Measurements from ENCODE around the gene AP4M1. TPM values are rescaled to one million over a fixed set of nuclear protein-coding genes. Genes with fewer than 3 reads are reported as not detected.
A peak's percentile ranks its signal among the peaks of the same experiment; 100 is the strongest.

AP4M1 gene
- total and polyA plus RNA-seq, 9 donors = 10.9 to 20.3 (median 14.2) TPM

DNA sequence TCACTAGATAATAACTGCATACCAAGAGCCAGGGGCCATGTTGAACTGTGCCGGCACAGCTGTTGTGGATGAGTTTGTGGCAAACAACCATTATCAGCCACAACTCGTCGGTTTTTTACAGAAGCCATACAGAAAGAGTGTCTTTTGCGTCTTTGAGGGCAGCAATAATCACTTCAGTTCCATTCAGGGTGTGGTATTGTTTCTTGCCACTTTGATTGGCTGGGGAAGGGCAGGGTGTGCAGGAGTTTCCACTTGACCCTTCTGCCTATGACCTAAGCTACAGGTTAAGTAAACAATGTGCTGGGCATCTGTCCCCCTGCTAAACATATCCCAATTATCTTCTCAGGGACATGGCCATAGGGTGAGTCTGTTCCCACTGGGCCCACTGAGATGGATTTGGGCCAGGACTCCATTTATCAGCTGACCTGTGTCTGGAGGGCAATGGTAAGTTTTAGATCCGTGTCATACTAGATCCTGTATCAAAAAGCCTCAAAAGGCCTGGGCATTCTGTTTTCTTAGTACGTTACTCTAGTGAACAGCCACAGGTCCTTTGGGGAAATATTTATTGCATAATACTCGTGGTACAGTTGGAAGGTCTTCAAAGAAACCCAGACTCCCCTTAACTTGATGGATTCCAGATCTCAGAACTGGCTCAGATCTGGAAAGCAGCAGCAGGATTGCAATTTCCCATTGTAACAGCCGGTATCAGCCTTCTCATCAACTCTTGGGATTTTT is 35.8 kb upstream of the AP4M1 start:
- Histone ChIP-seq H3K9me3 (peaks cover 0 to under 1% of the 10 kb centered on the region in 2 donors), H3K4me3 (no peak overlapping the region), H3K36me3 (no peaks in the 10 kb centered on the region), H3K27me3 (no peaks in the 10 kb centered on the region), H3K4me1 (ENCODE audit: insufficient read depth) (peaks cover 5% of the 10 kb centered on the region), H3K27ac (peak overlapping the region in 1 of 2 donors; percentile 65)
- intact Hi-C loops (cut with DNase I) = no loop called here
- WGBS, 3 donors = 5 to 19% (median 7%) methylated on average over 8 of the region's 8 CpGs
- DNase-seq = peak in 2 of 5 donors; percentile 43 to 55
- TF ChIP-seq, protein P1, sequence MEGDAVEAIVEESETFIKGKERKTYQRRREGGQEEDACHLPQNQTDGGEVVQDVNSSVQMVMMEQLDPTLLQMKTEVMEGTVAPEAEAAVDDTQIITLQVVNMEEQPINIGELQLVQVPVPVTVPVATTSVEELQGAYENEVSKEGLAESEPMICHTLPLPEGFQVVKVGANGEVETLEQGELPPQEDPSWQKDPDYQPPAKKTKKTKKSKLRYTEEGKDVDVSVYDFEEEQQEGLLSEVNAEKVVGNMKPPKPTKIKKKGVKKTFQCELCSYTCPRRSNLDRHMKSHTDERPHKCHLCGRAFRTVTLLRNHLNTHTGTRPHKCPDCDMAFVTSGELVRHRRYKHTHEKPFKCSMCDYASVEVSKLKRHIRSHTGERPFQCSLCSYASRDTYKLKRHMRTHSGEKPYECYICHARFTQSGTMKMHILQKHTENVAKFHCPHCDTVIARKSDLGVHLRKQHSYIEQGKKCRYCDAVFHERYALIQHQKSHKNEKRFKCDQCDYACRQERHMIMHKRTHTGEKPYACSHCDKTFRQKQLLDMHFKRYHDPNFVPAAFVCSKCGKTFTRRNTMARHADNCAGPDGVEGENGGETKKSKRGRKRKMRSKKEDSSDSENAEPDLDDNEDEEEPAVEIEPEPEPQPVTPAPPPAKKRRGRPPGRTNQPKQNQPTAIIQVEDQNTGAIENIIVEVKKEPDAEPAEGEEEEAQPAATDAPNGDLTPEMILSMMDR (IDR thresholded peaks at IDR 0.05) = no peak

DNA sequence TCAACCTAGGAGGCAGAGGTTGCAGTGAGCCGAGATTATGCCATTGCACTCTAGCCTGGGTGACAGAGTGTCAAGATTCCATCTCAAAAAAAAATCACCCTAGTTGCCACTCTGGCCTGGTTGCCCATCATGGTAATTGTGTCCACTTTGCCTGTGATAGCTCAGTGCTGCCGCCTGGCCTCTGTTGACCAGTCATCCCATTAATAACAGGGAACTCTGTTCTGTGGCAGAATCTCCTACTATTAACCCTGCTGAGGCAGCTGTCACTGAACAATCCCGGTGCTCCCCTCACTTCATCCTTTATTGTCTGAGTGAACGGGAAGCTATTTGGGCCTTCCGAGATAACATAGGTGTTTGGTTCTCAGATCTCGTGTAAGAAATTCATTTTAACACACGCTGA is 34.5 kb upstream of the AP4M1 start:
- TF ChIP-seq POLR2A (IDR thresholded peaks at IDR 0.05) (no peak), EP300 (IDR thresholded peaks at IDR 0.05) (no peak)
- TF ChIP-seq, protein P1 (IDR thresholded peaks at IDR 0.05) = no peak
- no peak overlapping the region for H3K27ac ChIP-seq
- peaks cover 6 to 14% of the 10 kb centered on the region in 2 donors for H3K9me3 ChIP-seq
- intact Hi-C loops (cut with DNase I) = no loop called here
- peaks cover 5% of the 10 kb centered on the region for H3K4me1 ChIP-seq (ENCODE audit: insufficient read depth)
- WGBS, 3 donors = 76 to 85% (median 85%) methylated on average over 7 of the region's 7 CpGs
- H3K27me3 ChIP-seq = no peaks in the 10 kb centered on the region
- no peak overlapping the region for H3K4me3 ChIP-seq
- H3K36me3 ChIP-seq = peaks cover 7% of the 10 kb centered on the region
- DNase-seq = no peak

DNA sequence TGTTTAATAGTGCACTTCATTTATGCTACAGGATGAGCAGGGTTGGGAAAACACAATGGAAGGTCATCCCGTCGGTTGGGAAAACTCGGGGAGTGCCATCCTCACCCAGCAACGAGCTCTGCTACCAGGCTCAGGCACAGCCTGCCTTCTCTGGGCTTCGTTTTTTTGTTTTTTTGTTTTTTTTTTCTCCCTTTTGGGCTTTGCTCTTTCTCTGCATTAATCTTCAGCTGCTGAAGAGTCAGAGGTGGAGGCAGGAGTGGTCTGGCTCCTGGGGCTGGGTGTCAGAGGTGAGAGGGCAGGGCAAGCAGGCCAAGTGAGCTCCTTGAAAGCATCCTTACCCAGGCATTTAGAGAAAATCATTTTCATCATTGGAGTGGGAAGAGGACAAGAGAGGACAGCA is 31.5 kb upstream of the AP4M1 start:
- H3K27me3 ChIP-seq = no peaks in the 10 kb centered on the region
- H3K4me3 ChIP-seq = no peak overlapping the region
- no peak for DNase-seq
- peaks cover 5% of the 10 kb centered on the region for H3K4me1 ChIP-seq (ENCODE audit: insufficient read depth)
- peaks cover 6 to 27% of the 10 kb centered on the region in 2 donors for H3K9me3 ChIP-seq
- intact Hi-C loops (cut with DNase I) = no loop called here
- peaks cover 15% of the 10 kb centered on the region for H3K36me3 ChIP-seq
- TF ChIP-seq EP300 (IDR thresholded peaks at IDR 0.05) (no peak), POLR2A (IDR thresholded peaks at IDR 0.05) (no peak)
- TF ChIP-seq, protein P1 (IDR thresholded peaks at IDR 0.05) = no peak
- 96 to 97% (median 97%) methylated on average over 5 of the region's 5 CpGs for WGBS, 3 donors
- H3K27ac ChIP-seq = no peak overlapping the region

DNA sequence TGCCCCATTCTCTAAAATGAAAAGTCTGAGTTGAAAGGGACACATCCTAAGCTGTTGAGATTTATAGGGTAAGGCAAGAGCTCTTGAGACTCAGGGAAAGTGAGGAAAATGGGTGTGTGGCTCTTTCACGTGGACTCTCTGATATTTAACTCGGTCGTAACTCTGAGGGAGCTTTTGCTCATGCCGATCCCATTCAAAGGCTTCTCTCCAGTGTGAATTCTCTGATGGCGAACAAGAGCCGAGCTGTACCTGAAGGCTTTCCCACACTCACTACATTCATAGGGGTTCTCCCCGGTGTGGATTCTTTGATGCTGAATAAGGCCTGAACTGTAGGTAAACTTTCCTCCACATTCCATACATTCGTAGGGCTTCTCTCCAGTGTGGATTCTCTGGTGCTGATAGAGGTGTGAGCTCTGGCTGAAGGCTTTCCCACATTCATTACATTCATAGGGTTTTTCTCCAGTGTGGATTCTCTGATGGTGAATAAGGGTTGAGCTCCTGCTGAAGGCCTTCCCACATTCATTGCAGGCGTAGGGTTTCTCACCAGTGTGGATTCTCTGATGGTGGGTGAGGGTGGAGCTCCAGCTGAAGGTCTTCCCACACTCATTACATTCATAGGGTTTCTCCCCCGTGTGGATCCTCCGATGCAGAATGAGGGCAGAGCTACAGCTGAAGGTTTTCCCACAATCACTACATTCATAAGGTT is 30.3 kb upstream of the AP4M1 start:
- Histone ChIP-seq H3K27ac (no peak overlapping the region), H3K9me3 (peaks cover 6 to 27% of the 10 kb centered on the region in 2 donors), H3K4me3 (no peak overlapping the region), H3K36me3 (peaks cover 15% of the 10 kb centered on the region), H3K4me1 (ENCODE audit: insufficient read depth) (no peaks in the 10 kb centered on the region), H3K27me3 (no peaks in the 10 kb centered on the region)
- no peak for DNase-seq
- intact Hi-C loops (cut with DNase I) = no loop called here
- no peak for TF ChIP-seq POLR2A (IDR thresholded peaks at IDR 0.05)
- WGBS, 3 donors = 97 to 98% (median 98%) methylated on average over 11 of the region's 11 CpGs

DNA sequence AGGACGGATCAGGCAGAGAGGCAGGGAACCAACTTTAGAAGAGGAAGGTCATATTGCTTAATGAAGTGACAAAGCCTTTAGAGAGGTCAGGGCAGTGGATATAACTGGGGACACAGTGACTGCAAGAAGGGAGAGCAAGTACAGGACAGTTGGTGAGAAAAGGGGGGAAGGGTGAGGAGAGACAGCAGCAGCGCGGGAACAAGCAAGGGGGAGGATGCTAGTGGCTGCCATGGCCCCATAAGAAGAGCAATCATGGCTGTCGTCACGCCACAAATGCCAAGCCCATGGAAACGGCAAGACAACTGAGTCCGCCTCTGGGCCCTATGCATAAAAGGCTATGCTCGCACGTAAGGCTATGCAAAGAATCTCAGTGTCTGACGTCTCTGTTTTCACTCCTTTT is 29.0 kb upstream of the AP4M1 start:
- peaks cover 15% of the 10 kb centered on the region for H3K36me3 ChIP-seq
- WGBS, 3 donors = 96 to 98% (median 97%) methylated on average over 10 of the region's 10 CpGs

More for the DNA sequence above, 29.0 kb upstream of the AP4M1 start:
- Histone ChIP-seq H3K27me3 (no peaks in the 10 kb centered on the region), H3K4me1 (ENCODE audit: insufficient read depth) (no peaks in the 10 kb centered on the region), H3K9me3 (peaks cover 6 to 27% of the 10 kb centered on the region in 2 donors), H3K4me3 (no peak overlapping the region), H3K27ac (no peak overlapping the region)
- no peak for DNase-seq
- intact Hi-C loops (cut with DNase I) = no loop called here
- TF ChIP-seq POLR2A (IDR thresholded peaks at IDR 0.05) (no peak), EP300 (IDR thresholded peaks at IDR 0.05) (no peak)
- TF ChIP-seq, protein P1 (IDR thresholded peaks at IDR 0.05) = no peak

All from ovary (tissue), 9 donors.